Stimulated activated CD8-positive, alpha-beta memory T cell treated with anti-CD3 and anti-CD28 coated beads, Interleukin-4, amount 100 ng/mL, for 48 hours (primary cell): ENCODE data around the gene GCNT2.
"Not testable (repeated sequence)": the region's sequence is repeated elsewhere in the genome, so short reads cannot be mapped to it uniquely, and the experiment has no call there.

Experiments used
- DNase-seq: peaks from one replicate; pipeline ENCODE4 v3.0.0-alpha.2; 2020

GCNT2 gene

GRCh38 chr6:10514049-10514780 is 6.9 kb upstream of the GCNT2 start:
- no peak for DNase-seq

GRCh38 chr6:10516953-10517352 is 4.2 kb upstream of the GCNT2 start:
- no peak for DNase-seq

- no peak for DNase-seq
These were observed 2.4 kb upstream of the GCNT2 start for GRCh38 chr6:10518557-10519407.

GRCh38 chr6:10519408-10519697 is 1.8 kb upstream of the GCNT2 start:
- not testable (repeated sequence) for DNase-seq

GRCh38 chr6:10520468-10520867 is 683 bp upstream of the GCNT2 start:
- DNase-seq = no peak

- no peak for DNase-seq
These were observed 1.9 kb downstream of the GCNT2 start for GRCh38 chr6:10522929-10523573.

- DNase-seq = no peak
These were observed 5.0 kb downstream of the GCNT2 start for GRCh38 chr6:10526156-10526555.

GRCh38 chr6:10528158-10528981 is 7.2 kb downstream of the GCNT2 start:
- DNase-seq = peak; percentile 40

- DNase-seq = no peak
These were observed 8.2 kb downstream of the GCNT2 start for GRCh38 chr6:10529231-10529801.

GRCh38 chr6:10529828-10530374 is 8.8 kb downstream of the GCNT2 start:
- not testable (repeated sequence) for DNase-seq

GRCh38 chr6:10531503-10531902 is 10.4 kb downstream of the GCNT2 start:
- DNase-seq = no peak

- no peak for DNase-seq
These were observed 10.8 kb downstream of the GCNT2 start for GRCh38 chr6:10531942-10532341.

GRCh38 chr6:10532392-10532791 is 11.2 kb downstream of the GCNT2 start:
- DNase-seq = no peak

GRCh38 chr6:10534419-10534762 is 13.2 kb downstream of the GCNT2 start:
- no peak for DNase-seq

- DNase-seq = no peak
These were observed 14.0 kb downstream of the GCNT2 start for GRCh38 chr6:10535193-10535592.

GRCh38 chr6:10537726-10538125 is 16.6 kb downstream of the GCNT2 start:
- no peak for DNase-seq

GRCh38 chr6:10540073-10540746 is 19.1 kb downstream of the GCNT2 start:
- no peak for DNase-seq

- DNase-seq = no peak
These were observed 20.4 kb downstream of the GCNT2 start for GRCh38 chr6:10541591-10541990.

- no peak for DNase-seq
These were observed 21.1 kb downstream of the GCNT2 start for GRCh38 chr6:10542213-10542612.

GRCh38 chr6:10543488-10543887 is 22.3 kb downstream of the GCNT2 start:
- DNase-seq = no peak

GRCh38 chr6:10545482-10545881 is 24.3 kb downstream of the GCNT2 start:
- no peak for DNase-seq

- DNase-seq = no peak
These were observed 26.7 kb downstream of the GCNT2 start for GRCh38 chr6:10547809-10548208.
